Activated CD8-positive, alpha-beta T cell treated with anti-CD3 and anti-CD28 coated beads, Interleukin-2, amount 10 ng/mL, durations not matched to agents 7 days and 5 days (primary cell): ENCODE data around the gene EVL. TPM values are rescaled to one million over a fixed set of nuclear protein-coding genes. Genes with fewer than 3 reads are reported as not detected.

Experiments
- microRNA-seq: library from miRNA; unstranded; fragments of <30 nt; microRNA quantifications from one replicate; pipeline ENCODE4 v1.2.0, GENCODE V29; 2022
- total RNA-seq, 2 experiments: library from RNA; stranded (reverse); gene quantifications; one replicate each; pipeline ENCODE4 v1.2.3, GENCODE V29; 2021

The EVL gene
- total RNA-seq, 2 experiments from 2014 or later = 863 to 926 TPM

Small RNA genes within 50 kb of the gene (microRNA-seq; reads per million reads assigned to microRNA genes)
- gene MIR151B = 3.4 reads per million
- gene MIR342 = 41,346 reads per million, percentile 98 among the genes with 10 or more reads in this experiment

Other genes with a start within 250 kb of the EVL start
- gene DEGS2, start 94.2 kb downstream of the EVL start, total RNA-seq = under 1 TPM; 0.05 to 0.39 TPM
- 100 to 1,000 TPM; 107 TPM for gene YY1, start 173.7 kb downstream of the EVL start, total RNA-seq
- 10 to 100 TPM; 29.7 to 29.9 TPM for gene SLC25A29, start 241.0 kb downstream of the EVL start, total RNA-seq